HG03571 (cell line): ENCODE data around the gene MAN1C1.

Source experiments
- ATAC-seq: cut with Tn5 transposase; IDR thresholded peaks from one replicate; pipeline ENCODE4 v1.9.1; 2021; ENCODE audit not compliant: unreplicated experiment

Gene MAN1C1

GRCh38 chr1:25772164-25772563, 155.6 kb downstream of the MAN1C1 start:
- no peak for ATAC-seq

- no peak for ATAC-seq
Observed at GRCh38 chr1:25772692-25773245, 156.2 kb downstream of the MAN1C1 start.

DNA sequence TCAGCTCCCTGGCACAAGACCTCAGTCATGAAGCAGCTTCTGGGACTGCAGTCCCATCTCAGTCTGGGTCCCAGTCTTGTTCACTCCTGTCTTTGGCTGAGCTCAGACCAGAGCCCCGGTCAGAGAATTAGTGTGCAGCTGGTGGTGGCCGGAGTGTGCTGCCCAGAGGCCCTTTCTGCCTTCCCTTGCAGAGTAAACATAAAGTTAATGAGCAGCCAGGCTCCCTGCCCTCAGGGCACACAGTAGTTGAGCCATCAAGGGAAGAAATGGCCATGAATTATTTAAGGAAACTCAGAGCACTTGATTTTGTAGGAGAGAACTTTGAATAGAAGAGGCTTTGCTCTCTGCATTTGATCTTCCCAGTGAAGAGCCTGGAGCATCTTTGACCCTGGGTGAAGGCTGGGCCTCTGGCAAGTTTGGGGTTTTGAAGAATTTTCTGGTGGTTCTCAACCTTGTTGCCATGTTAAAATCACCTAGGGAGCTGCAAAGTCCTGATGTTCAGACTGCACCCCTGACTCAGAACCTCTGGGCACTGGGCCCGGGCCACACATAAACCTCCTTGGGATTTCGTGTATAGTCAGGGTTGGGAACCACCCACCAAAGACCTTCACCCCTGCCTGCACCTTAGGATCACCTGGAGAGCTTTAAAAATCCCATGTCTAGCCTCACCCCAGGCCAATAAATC, 157.0 kb downstream of the MAN1C1 start:
- no peak for ATAC-seq

DNA sequence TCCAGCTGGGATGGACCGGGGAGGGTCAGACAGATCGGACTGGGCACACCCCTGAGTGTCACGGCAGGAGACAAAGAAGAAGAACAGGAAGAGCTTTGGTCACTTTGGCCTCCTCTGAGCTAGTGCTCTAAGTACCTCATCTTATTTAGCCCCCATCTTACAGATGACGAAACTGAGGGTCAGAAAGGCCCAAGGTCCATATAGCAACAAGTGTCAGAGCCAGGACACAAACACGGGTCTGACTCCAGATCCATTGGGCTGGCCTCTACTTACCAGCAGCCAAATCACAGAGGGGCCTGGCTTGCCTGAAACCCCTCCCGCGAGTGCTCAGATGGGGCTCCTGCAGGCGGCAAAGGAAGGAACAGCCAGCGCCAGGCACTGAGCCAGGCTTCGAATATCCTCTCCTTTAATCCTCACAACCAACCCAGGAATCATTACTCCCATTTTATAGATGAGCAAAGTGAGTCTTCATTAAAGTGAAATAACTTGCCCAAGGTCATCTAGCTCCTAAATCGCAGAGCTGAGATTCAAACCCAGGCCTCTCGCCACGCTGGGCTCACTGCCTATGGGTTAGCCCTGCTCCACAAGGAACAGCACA, 157.7 kb downstream of the MAN1C1 start:
- no peak for ATAC-seq

DNA sequence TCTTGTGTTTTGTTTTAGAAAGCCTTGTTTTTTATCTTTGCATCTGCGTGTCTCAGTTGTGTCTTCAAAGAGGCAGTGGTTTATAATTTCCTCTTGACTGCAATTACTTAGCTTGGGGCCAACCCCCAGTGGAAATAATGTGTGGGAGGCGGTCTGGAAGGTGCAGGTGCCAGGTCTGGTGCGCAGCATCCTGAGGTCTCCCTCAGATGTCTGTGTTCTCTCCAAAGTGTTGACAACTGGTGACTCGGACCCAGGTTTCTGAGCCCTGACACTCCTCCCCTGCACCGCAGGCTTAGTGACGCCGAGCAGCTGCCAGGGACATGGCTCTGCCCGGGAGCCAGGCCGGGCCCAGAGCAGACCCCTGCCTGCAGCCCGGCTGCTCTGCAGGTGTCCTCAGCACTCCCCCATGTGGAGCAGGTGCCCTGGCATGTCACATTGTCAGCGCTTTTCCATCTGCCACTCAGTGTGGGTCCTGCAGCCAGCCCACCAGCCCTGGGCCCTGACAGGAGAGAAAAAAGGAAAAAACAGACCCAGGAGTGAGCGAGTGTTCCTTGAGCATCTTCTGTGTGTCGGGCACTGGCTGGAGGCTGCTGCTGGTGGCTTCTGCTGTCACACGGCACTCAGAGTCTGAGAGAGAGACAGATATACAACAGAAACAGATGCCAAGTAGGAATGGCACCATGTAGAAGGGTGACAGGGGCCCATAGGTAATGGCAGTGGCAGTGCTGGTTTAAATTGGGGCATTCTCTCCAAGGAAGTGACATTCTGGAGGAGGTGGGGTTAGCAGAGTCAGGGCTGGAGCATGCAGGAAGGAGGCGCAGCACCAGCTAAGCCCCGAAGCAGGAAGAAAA, 158.6 kb downstream of the MAN1C1 start:
- no peak for ATAC-seq

- no peak for ATAC-seq
Observed at GRCh38 chr1:25779388-25779787, 162.8 kb downstream of the MAN1C1 start.

- no peak for ATAC-seq
Observed at GRCh38 chr1:25779894-25780293, 163.3 kb downstream of the MAN1C1 start.

GRCh38 chr1:25780318-25781129, 163.9 kb downstream of the MAN1C1 start:
- no peak for ATAC-seq

DNA sequence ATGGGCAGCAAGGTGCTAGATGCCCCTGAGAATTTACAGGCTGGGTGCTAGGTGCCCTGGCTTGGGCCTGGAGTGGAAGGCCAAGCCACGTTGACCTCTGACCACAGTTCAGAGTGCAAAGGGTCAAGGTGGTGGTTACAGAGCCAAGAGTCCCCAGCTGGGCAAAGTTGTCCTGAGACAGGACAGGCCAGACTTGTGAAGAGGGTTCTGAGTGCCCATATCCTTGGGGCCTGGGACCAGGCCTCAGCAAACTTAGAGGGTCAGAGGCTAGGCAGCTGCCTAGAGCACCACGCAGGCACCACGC, 164.5 kb downstream of the MAN1C1 start:
- no peak for ATAC-seq

DNA sequence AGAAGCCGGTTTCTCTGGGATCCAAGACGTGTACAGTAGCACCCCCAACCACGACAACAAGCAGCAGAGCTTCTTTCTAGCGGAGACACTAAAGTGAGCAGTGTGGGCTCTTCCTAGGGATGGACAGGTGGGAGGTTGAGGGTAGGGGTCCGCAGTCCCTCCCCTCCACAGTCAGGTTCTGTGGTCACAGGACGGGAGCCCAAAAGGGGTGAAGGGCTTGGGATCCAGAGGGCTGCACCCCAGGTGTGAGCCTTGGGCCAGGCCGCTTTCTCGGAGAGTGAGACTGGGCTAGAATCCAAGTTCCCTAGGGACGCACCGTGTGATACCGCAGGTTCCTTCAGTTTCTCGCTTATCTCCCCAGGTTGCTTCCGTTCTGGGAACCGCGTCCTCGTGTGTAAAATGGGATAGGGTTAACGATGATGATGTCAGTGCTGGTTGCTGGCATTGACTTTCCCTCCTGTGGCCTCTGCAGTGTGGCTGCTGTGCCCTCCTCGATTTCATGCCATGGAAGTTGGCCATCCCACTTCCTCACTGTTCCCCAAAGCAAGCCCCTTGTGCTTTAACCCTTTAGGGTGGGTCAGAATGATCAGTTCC, 166.1 kb downstream of the MAN1C1 start:
- ATAC-seq: no peak

DNA sequence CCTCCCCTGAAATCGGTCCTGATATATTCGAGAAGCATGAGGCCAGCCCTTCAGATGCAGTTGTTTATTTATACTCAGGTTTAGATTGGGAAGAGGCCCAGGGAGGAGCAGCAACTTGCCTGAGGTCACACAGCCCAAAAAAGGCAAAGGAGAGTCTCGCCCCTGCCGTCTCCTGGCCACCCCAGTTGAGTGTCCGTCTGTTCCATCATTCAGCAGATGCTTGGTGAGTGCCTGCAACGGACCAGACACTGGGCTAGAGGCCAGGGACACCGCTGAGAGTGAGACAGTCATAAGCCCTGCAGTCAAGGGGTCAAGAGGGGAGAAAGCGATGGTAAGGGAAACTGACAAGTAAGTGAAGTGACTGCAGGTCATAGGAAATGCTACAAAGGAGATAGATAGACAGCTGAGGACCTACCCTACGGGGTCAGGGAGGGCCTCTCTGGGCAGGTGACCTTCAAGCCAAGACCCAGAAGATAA, 168.0 kb downstream of the MAN1C1 start:
- no peak for ATAC-seq

GRCh38 chr1:25785333-25786067, 168.9 kb downstream of the MAN1C1 start:
- no peak for ATAC-seq

DNA sequence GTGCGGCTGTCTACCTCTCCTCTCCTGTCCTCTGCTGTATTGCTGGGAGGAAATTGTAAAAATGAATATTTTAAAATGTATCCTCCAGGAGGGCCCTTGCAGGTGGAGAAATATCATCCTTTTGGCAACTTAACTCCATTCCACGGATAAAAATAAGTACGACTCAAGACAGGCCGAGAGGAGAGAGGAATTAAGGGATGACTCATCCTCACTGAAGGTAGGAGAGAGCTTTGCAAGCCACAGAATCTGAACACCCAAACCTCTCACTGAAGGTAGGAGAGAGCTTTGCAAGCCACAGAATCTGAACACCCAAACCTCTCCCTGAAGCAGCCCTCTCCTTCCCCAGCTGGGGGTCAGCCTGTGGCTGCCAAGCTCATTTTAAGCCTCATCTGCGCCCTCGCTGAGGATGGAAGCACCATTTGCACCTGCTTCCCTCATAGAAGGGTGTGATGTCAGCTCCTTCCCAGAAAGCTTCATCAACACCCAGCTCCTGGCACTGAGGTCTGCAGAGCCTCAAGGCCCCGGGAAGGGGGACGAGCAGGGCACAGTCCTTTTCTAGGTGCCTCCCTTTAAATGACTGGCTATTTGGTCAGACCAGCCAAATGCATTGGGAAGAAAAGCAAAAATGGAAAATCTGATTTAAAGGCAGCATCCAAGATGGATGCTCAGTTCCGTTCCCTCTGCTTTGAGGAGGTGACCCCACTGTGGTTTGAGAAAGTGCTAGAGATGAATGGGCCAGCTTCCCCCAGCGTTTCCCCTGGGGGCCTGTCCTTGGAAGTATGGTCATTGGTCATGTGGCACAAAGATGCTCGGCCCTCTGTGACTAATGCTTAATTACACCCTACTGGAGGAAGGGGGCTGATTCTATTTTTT, 170.5 kb downstream of the MAN1C1 start:
- ATAC-seq: no peak

GRCh38 chr1:25787760-25788166, 171.2 kb downstream of the MAN1C1 start:
- no peak for ATAC-seq

- ATAC-seq: no peak
Observed at GRCh38 chr1:25790472-25790871, 173.9 kb downstream of the MAN1C1 start.

DNA sequence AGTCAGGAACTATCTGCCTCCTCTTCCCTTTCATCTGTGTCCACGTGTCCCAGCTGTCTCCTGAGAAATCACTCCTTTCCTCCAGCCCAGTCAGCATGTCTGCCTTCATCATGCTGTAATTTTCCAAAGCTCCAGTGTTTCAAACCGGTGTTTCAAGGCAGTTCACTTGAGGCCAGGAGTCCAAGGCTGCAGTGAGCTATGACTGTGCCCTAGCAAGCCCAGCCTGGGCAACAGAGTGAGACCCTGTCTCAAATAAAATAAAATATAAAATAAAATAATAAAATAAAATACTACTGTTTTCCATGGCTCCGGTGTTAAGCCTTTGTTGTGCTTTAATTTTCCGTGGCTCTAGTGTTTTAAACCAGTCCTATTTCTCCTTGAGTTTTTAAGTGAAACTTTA, 175.5 kb downstream of the MAN1C1 start:
- no peak for ATAC-seq

DNA sequence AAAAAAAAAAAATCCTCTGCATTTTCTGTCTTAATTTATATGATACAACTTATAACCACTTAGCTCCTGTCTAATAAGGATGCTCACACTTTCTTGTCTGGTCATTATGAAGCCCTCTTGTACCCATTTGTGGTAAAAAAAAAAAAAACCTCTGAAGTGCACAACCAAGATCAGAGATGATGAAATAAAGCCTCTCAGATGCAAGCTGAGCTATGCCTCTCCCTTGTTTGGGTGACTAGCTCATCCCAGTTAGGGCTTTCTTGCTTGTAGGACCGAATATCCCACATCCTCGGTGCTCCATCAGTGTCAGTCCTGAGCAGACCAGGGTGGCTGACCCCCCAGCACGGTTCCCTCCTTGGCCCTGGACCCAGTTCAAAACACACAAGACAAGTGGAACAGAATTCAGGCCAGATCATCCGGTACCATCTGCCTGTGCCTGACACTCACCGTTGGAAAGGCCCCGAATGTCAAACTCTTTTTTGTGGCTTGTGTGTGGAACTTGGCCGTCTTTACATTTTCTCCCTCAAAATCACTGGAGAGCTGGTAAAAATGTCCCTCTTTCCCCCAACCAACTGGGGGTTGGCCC, 177.1 kb downstream of the MAN1C1 start:
- ATAC-seq: no peak

GRCh38 chr1:25794325-25794724, 177.7 kb downstream of the MAN1C1 start:
- ATAC-seq: no peak

DNA sequence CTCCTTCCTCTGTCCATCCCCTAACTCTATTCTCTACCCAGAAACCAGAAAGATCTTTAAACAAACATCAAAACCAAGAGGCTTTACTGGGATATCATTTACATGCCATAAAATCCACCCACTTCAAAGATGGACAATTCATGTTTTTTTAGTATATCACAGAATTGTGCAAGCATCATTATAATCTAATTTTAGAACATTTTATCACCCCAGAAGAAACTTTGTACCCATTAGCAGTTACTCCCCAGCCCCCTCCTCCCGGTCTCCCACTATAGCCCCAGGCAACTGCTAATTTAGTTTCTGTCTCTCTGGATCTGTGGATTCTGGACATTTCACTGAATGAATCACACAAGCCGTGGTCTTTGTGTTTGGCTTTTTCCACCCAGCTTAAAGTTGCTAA, 178.6 kb downstream of the MAN1C1 start:
- no peak for ATAC-seq
